GM12878 (cell line): ENCODE measurements around the gene HOXD9. TPM values are rescaled to one million over a fixed set of nuclear protein-coding genes. Genes with fewer than 3 reads are reported as not detected.

ENCODE experiments used
- FOS ChIP-seq: IDR thresholded peaks from 3 replicates; pipeline ENCODE4 v1.6.1; 2011; ENCODE audit warnings: borderline replicate concordance; ENCODE audit not compliant: insufficient read length; ENCODE audit errors: extremely low read depth
- GATAD2B ChIP-seq: fragments of 450-650 bp; conservative IDR thresholded peaks from 2 replicates; pipeline ENCODE4 v1.6.1; 2017; ENCODE audit warnings: low read depth, mild to moderate bottlenecking, moderate library complexity
- HDAC2 ChIP-seq: fragments of 200-600 bp; sonication (generic); IDR thresholded peaks from 2 replicates; pipeline ENCODE4 v1.6.1; 2017
- JUND ChIP-seq: IDR thresholded peaks from 2 replicates; pipeline ENCODE4 v1.6.1; 2012; ENCODE audit warnings: low read depth, mild to moderate bottlenecking, low read length, improper control_type of control experiment, moderate library complexity
- MTA3 ChIP-seq: IDR thresholded peaks from 2 replicates; pipeline ENCODE4 v1.6.1; 2012; ENCODE audit warnings: low read length, inconsistent platforms, borderline replicate concordance
- REST ChIP-seq: IDR thresholded peaks from 2 replicates; pipeline ENCODE4 v1.6.1; 2012; ENCODE audit warnings: mild to moderate bottlenecking, low read depth, low read length
- SUPT20H ChIP-seq: IDR thresholded peaks from 2 replicates; pipeline ENCODE4 v1.6.1; 2011; ENCODE audit warnings: low read depth, mild to moderate bottlenecking, low read length, moderate library complexity, borderline replicate concordance; ENCODE audit not compliant: control insufficient read depth
- ZNF622 ChIP-seq: fragments of 450-650 bp; IDR thresholded peaks from 2 replicates; pipeline ENCODE4 v1.6.1; 2017; ENCODE audit warnings: mild to moderate bottlenecking, inconsistent platforms
- polyA plus RNA-seq, 11 experiments: library from polyadenylated mRNA; depleted of rRNA in 4 of 11; unstranded in 6 of 11; stranded (reverse) in 5 of 11; fragments of >200 nt; fragmentation: Nextera tagmentation in 4 of 11; fragmentation: Illumina TruSeq in 1 of 11; extraction: Ambion mirVana in 4 of 11; extraction: Trizol in 1 of 11; gene quantifications; 1 replicate in 1 of 11; 2 replicates in 10 of 11; pipeline versions ENCODE4 v1.2.1 to v1.2.3, GENCODE V29; 2011 to 2016; ENCODE audit warnings: inconsistent platforms in 2 of 11, missing spikeins in 2 of 11, low read depth in 1 of 11
- total RNA-seq, 4 experiments: library from RNA; depleted of rRNA in 3 of 4; stranded (reverse); fragments of >200 nt in 3 of 4; fragmentation: Illumina TruSeq in 1 of 4; extraction: Trizol in 1 of 4; gene quantifications; 2 replicates each; pipeline versions ENCODE4 v1.2.1 to v1.2.3, GENCODE V29; 2013 to 2021

HOXD9 gene
- total and polyA plus RNA-seq, 10 of the 15 experiments (the other 5 are each of a cell fraction or from before 2014, with no cell fraction given): not detected

- TF ChIP-seq REST (no peak), SUPT20H (no peak), FOS (no peak), GATAD2B (no peak), ZNF622 (no peak), JUND (no peak), HDAC2 (no peak), MTA3 (no peak)
Measured at GRCh38 chr2:176138923-176139660, 16.6 kb downstream of the HOXD9 start (continued).
